Prostate gland (tissue), 2 donors: ENCODE results near the gene CEP68.

Experiments
- CTCF ChIP-seq, 4 experiments: fragments of 200-600 bp in 2 of 4; fragments of 450-650 bp in 2 of 4; sonication (generic) in 2 of 4; IDR thresholded peaks; 1 replicate in 3 of 4; 2 replicates in 1 of 4; pipeline ENCODE4 v1.5.1; 2016 to 2019; ENCODE audit warnings: antibody characterized with exemption in 4 of 4, mild to moderate bottlenecking in 2 of 4, moderate library complexity in 2 of 4
- POLR2AphosphoS5 ChIP-seq: sonication (generic); formaldehyde crosslinking; IDR thresholded peaks from one replicate; pipeline ENCODE4 v1.6.1; 2017; ENCODE audit warnings: antibody characterized with exemption

GRCh38 chr2:65075605-65076344 lies 19.6 kb downstream of the CEP68 start:
- no peak for TF ChIP-seq CTCF (IDR thresholded peaks at IDR 0.05)
- no peak for TF ChIP-seq POLR2AphosphoS5
